Measurements from ENCODE around the gene ING5.

DNA sequence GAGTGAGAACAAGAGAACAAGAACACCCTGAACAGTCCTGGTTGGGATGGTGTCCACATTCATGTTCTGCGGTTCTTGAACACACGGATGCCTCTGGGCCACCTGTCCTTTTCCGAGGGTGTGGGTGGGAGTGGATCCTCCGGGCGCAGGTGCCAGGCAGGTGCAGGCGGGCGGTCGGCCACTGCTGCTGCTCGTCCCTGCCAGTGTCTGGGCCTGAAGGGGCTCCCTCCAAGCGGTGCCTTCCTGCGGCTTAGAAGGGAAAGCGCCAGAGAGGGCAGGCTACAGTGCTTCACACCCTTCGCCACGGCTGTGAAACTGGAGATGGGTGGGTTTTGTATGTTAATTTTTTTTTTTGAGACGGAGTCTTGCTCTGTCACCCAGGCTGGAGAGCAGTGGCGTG is 24.6 kb downstream of the ING5 start:
- no peak for TF ChIP-seq CTCF (conservative IDR thresholded peaks at IDR 0.05; ENCODE audit: low read length)
- no peak for TF ChIP-seq EZH2phosphoT487 (IDR thresholded peaks at IDR 0.05; ENCODE audit: borderline replicate concordance, low read depth, low read length)

All from OCI-LY7 (cell line).